HL-60 (cell line): ENCODE data around the gene GTSE1.

ENCODE experiments used
- DNase-seq, 2 experiments: peaks; one replicate each; pipeline ENCODE4 v3.0.0-alpha.2; 2010 to 2020; ENCODE audit warnings: low read depth in 1 of 2, low spot score in 1 of 2
- H3K27ac ChIP-seq: fragments of 250-450 bp; sonication (Bioruptor Pico); replicated peaks from 2 replicates; pipeline ENCODE4 v1.5.1; 2020; ENCODE audit warnings: mild to moderate bottlenecking, moderate library complexity
- H3K27me3 ChIP-seq: fragments of 250-450 bp; sonication (Bioruptor Pico); 2 replicates; pipeline ENCODE4 v1.5.1; 2021; ENCODE audit warnings: mild to moderate bottlenecking, moderate library complexity; ENCODE audit not compliant: insufficient read depth, poor library complexity, severe bottlenecking
- H3K4me3 ChIP-seq: replicated peaks from 2 replicates; pipeline ENCODE4 v1.5.1; 2011; ENCODE audit warnings: mild to moderate bottlenecking, control low read depth, low read length; ENCODE audit not compliant: insufficient read depth
- GABPA ChIP-seq: IDR thresholded peaks from 2 replicates; pipeline ENCODE4 v1.6.1; 2012; ENCODE audit warnings: low read depth
- POLR2AphosphoS5 ChIP-seq: IDR thresholded peaks from 2 replicates; pipeline ENCODE4 v1.6.1; 2012; ENCODE audit warnings: low read depth
- SPI1 ChIP-seq: IDR thresholded peaks from 2 replicates; pipeline ENCODE4 v1.6.1; 2012; ENCODE audit warnings: low read depth, mild to moderate bottlenecking, borderline replicate concordance
- TF ChIP-seq, protein P1 (sequence below): IDR thresholded peaks from one replicate; pipeline ENCODE4 v1.5.1; 2011; ENCODE audit warnings: low read length, control low read depth, inconsistent platforms; ENCODE audit not compliant: insufficient read depth
- TF ChIP-seq, protein P2 (sequence below): IDR thresholded peaks from 2 replicates; pipeline ENCODE4 v1.6.1; 2012; ENCODE audit warnings: low read depth; ENCODE audit not compliant: insufficient replicate concordance

The GTSE1 gene

DNA sequence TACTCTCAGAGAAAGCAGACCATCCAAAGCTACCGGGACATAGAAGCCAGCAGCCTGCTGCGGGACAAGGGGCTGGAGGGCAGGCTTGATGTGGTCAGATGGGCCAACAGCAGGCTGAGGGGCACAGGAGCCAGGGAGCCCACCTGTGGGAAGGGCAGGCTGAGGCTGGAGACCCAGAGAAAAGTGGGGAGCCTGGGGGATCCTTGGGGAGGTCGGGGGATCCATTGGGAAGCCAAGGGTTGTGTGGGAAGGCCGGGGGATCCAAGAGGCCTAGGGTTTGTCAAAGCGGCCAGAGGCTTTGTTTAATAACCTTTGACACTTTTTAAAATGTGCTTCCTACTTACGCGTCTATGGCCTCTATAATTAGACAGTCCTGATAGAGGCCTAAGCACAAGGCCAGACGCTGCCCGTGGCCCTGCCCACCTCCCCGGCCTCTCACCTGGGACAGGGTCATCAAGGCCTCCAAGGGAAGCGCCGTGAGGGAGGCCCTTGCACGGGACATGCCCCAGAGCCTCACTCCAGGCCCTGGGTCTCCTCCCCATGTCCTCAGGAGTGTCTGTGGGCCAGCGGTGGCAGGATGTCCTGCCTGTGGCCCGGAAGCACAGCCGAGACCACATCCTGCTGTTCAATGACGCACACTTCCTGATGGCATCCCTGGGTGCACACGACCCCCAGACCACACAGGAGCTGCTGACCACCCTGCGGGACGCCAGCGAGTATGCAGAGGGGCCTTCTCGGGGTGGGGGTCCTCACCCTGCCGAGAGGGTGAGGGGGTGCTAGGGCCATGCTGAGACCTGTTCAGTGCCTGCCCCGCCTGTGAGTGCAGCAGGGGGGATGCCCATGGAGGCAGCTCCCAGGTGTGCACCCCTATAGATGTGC is 8.6 kb upstream of the GTSE1 start:
- peak overlapping the region; percentile 41 for H3K4me3 ChIP-seq
- H3K27me3 ChIP-seq: no peaks in the 10 kb centered on the region
- peak; percentile 24 to 57 for DNase-seq
- H3K27ac ChIP-seq: peak overlapping the region; percentile 47
- TF ChIP-seq SPI1 (no peak), POLR2AphosphoS5 (peak; percentile 52; the same call in 1 of the 2 replicates), GABPA (peak; percentile 42; the same call in 1 of the 2 replicates)

DNA sequence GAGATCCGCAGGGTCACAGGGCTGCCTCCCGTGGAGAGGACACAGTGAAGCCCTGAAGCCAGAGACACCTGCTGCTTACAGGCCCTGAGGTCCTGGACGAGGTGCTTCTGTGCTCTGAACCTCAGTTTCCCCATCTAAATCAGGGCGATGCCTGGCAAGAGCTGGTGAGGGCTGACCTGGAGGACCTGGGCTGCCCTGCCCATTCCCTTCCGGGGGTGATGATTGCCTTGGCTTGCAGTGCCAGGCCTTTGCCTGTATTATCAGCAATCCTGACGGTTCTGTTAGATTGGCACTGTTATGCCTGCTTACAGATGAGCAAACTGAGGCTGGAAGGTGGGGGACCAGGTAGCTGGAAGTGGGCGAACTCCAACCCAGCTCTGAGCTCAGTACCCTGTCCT is 7.8 kb upstream of the GTSE1 start:
- no peak for DNase-seq
- TF ChIP-seq GABPA (no peak), SPI1 (no peak), POLR2AphosphoS5 (no peak)
- TF ChIP-seq, protein P1, sequence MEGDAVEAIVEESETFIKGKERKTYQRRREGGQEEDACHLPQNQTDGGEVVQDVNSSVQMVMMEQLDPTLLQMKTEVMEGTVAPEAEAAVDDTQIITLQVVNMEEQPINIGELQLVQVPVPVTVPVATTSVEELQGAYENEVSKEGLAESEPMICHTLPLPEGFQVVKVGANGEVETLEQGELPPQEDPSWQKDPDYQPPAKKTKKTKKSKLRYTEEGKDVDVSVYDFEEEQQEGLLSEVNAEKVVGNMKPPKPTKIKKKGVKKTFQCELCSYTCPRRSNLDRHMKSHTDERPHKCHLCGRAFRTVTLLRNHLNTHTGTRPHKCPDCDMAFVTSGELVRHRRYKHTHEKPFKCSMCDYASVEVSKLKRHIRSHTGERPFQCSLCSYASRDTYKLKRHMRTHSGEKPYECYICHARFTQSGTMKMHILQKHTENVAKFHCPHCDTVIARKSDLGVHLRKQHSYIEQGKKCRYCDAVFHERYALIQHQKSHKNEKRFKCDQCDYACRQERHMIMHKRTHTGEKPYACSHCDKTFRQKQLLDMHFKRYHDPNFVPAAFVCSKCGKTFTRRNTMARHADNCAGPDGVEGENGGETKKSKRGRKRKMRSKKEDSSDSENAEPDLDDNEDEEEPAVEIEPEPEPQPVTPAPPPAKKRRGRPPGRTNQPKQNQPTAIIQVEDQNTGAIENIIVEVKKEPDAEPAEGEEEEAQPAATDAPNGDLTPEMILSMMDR: no peak
- TF ChIP-seq, protein P2, sequence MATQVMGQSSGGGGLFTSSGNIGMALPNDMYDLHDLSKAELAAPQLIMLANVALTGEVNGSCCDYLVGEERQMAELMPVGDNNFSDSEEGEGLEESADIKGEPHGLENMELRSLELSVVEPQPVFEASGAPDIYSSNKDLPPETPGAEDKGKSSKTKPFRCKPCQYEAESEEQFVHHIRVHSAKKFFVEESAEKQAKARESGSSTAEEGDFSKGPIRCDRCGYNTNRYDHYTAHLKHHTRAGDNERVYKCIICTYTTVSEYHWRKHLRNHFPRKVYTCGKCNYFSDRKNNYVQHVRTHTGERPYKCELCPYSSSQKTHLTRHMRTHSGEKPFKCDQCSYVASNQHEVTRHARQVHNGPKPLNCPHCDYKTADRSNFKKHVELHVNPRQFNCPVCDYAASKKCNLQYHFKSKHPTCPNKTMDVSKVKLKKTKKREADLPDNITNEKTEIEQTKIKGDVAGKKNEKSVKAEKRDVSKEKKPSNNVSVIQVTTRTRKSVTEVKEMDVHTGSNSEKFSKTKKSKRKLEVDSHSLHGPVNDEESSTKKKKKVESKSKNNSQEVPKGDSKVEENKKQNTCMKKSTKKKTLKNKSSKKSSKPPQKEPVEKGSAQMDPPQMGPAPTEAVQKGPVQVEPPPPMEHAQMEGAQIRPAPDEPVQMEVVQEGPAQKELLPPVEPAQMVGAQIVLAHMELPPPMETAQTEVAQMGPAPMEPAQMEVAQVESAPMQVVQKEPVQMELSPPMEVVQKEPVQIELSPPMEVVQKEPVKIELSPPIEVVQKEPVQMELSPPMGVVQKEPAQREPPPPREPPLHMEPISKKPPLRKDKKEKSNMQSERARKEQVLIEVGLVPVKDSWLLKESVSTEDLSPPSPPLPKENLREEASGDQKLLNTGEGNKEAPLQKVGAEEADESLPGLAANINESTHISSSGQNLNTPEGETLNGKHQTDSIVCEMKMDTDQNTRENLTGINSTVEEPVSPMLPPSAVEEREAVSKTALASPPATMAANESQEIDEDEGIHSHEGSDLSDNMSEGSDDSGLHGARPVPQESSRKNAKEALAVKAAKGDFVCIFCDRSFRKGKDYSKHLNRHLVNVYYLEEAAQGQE: no peak
- H3K4me3 ChIP-seq: no peak overlapping the region
- H3K27me3 ChIP-seq: no peaks in the 10 kb centered on the region
- H3K27ac ChIP-seq: no peak overlapping the region

DNA sequence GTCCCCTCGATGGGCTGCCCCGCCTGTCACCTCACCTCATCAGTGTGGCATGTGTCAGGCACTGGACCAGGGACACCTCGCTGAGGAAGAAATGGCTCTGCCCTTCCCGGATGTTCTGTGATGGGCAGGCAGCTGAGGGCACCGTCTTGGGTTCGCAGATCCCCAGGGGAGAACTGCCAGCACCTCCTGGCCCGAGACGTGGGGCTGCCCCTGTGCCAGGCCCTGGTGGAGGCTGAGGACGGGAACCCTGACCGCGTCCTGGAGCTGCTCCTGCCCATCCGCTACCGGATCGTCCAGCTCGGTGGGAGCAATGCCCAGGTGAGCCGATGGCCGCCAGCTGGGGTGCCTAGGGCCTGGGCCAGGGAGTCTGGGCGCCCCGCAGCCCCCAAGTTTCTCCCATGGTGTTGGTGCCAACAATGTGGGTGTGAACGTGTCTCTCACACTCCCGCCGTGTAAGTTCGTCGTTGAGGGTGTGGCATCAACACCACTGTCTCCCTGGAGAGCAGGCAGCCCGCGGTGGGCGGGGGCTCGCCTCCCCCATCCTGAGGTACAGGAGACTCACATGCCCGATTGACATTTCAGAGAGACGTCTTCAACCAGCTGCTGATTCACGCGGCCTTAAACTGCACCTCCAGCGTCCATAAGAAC is 7.3 kb upstream of the GTSE1 start:
- no peaks in the 10 kb centered on the region for H3K27me3 ChIP-seq
- no peak for DNase-seq
- H3K4me3 ChIP-seq: no peak overlapping the region
- H3K27ac ChIP-seq: no peak overlapping the region
- TF ChIP-seq, protein P2: no peak
- TF ChIP-seq SPI1 (no peak), POLR2AphosphoS5 (no peak), GABPA (no peak)
- TF ChIP-seq, protein P1: no peak

DNA sequence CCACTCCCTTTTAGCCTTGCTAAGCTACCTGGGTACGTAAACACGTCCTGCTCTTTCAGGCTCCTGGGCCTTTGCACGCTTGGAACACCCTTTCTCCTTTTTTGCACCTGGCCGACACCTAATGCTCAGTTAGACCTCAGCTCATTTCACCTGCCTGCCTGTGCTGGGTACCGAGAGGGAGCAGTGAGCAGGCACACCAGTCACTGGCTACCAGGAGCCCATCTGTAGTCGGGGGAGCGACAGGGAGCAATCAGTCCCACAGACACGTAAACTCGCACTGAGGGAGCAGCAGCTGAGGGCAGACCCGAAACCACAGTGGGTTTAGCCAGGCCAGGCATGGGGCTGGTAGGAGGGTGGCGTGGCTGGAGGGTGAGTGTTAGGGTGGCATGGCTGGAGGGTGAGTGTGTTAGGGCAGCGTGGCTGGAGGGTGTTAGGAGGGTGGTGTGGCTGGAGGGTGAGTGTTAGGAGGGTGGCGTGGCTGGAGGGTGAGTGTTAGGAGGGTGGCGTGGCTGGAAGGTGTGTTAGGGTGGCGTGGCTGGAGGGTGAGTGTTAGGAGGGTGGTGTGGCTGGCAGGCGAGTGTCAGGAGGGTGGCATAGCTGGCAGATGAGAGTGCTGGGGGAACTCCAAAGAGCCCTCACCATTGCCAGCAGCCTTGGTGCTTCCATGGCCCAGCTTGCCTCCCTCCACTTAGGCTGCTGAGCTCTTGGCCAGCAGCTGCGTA is 6.4 kb upstream of the GTSE1 start:
- DNase-seq: no peak
- TF ChIP-seq, protein P2: no peak
- TF ChIP-seq POLR2AphosphoS5 (no peak), GABPA (no peak), SPI1 (no peak)
- TF ChIP-seq, protein P1: no peak
- no peaks in the 10 kb centered on the region for H3K27me3 ChIP-seq
- H3K4me3 ChIP-seq: no peak overlapping the region
- no peak overlapping the region for H3K27ac ChIP-seq
